Adrenal gland (tissue), 12 donors: ENCODE data around the gene HDAC4. TPM values are rescaled to one million over a fixed set of nuclear protein-coding genes. Genes with fewer than 3 reads are reported as not detected.

Experiments
- DNase-seq, 7 donors: peaks; one replicate each; pipeline ENCODE4 v3.0.0-alpha.2; 2019 to 2020
- H3K27ac ChIP-seq, 5 donors: fragments of 200-600 bp; sonication (generic) in 4 of 5; 1 replicate in 3 of 5; 2 replicates in 2 of 5; pipeline versions ENCODE4 v1.5.1 to v1.8.0; 2016 to 2020; ENCODE audit warnings: mild to moderate bottlenecking in 1 of 5
- H3K27me3 ChIP-seq: fragments of 200-600 bp; 2 replicates; pipeline ENCODE4 v1.8.0; 2021
- H3K36me3 ChIP-seq, 2 donors: fragments of 200-600 bp; replicated peaks in 1 of 2; 1 replicate in 1 of 2; 2 replicates in 1 of 2; pipeline versions ENCODE4 v1.5.1 to v1.8.0; 2018 to 2022
- H3K4me1 ChIP-seq, 2 donors: fragments of 200-600 bp; replicated peaks in 1 of 2; 1 replicate in 1 of 2; 2 replicates in 1 of 2; pipeline versions ENCODE4 v1.5.1 to v1.8.0; 2018 to 2021
- H3K4me3 ChIP-seq, 4 donors: fragments of 200-600 bp; sonication (generic) in 3 of 4; one replicate each; pipeline ENCODE4 v1.5.1; 2016 to 2018
- H3K9me3 ChIP-seq, 3 donors: fragments of 200-600 bp; sonication (generic) in 1 of 3; replicated peaks in 1 of 3; 1 replicate in 2 of 3; 2 replicates in 1 of 3; pipeline versions ENCODE4 v1.5.1 to v1.8.0; 2016 to 2021
- CTCF ChIP-seq, 6 experiments: fragments of 450-650 bp in 4 of 6; fragments of 200-600 bp in 2 of 6; sonication (generic) in 1 of 6; IDR thresholded peaks; 1 replicate in 5 of 6; 2 replicates in 1 of 6; pipeline versions ENCODE4 v1.5.1 to v1.8.0; 2016 to 2021; ENCODE audit warnings: antibody characterized with exemption in 6 of 6, mild to moderate bottlenecking in 2 of 6, moderate library complexity in 1 of 6
- POLR2A ChIP-seq, 2 donors: fragments of 450-650 bp; IDR thresholded peaks; one replicate each; pipeline ENCODE4 v1.6.1; 2017; ENCODE audit warnings: antibody characterized with exemption in 2 of 2, mild to moderate bottlenecking in 2 of 2, moderate library complexity in 1 of 2
- WGBS, 4 donors: extraction: QIAGEN DNeasy Blood & Tissue Kit in 2 of 4; methylation state at CpG; one replicate each; pipeline versions ENCODE4 v1.1.5 to v1.1.7; 2013 to 2017; 5-methylcytosine and 5-hydroxymethylcytosine counted together
- intact Hi-C, 2 donors: fragments of 100-400 bp; cut with DNase I; formaldehyde crosslinking; loops; one replicate each; pipeline versions ENCODE4 v1.14.1 to v1.15.0; 2022 to 2023
- polyA plus RNA-seq, 3 donors: library from polyadenylated mRNA; stranded (reverse); fragments of 200-250 nt in 2 of 3; fragments of 350-450 nt in 1 of 3; fragmentation: Illumina TruSeq in 1 of 3; extraction: RNeasy Lipid Tissue Mini Kit (QIAGEN cat#74804) in 1 of 3; gene quantifications; one replicate each; pipeline ENCODE4 v1.2.3, GENCODE V29; 2013 to 2014
- total RNA-seq, 9 donors: library from RNA; depleted of rRNA in 4 of 9; stranded (reverse); fragments of >200 nt in 4 of 9; fragments of 120-200 nt in 1 of 9; fragmentation: NEBNext Ultra II Directional in 1 of 9; extraction: Animal tissue kit (Norgen Biotek cat#: 25700) in 1 of 9; gene quantifications; one replicate each; pipeline versions ENCODE4 v1.1.0 to v1.2.4, GENCODE V29; 2013 to 2023
- donor health status: healthy with polysubstance abuse.
- donor health status: Bipolar disorder and iron deficiency.
- donor health status: DM: yes; HTN: yes; CAD: no.
- donor health status: DM: no; HTN: no; CAD: no.
- donor health status: DM: no; HTN: no; CAD: no.
- donor health status: DM: yes; HTN: yes; CAD: no.

HDAC4 gene
- total and polyA plus RNA-seq, 12 donors: 8.3 to 88.9 (median 28.7) TPM

DNA sequence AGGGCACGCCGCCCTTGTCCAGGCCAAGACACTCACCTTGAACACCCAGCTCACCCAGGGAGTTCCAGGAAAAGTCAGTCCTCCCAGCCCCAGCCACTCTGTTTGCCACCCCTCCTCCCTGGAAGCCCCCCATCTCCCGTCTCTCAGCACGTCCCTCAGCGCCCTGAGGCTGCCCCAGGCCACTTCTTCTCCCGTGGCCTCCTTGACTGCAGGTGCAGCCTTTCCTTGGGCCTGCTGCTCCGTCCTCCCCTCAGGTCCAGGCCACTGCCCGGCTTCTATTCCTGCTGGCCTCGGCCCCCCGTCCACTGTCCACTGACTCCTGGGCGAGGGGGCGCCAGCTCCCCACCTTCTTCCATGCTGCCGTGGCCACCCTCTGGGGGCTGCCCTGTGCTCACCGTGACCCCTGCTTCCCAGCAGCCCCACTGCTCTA lies 239.1 kb downstream of the HDAC4 start:
- 86 to 97% (median 93%) methylated on average over 12 to 14 of the region's 14 CpGs for WGBS, 4 donors
- peaks cover 0 to 20% of the 10 kb centered on the region in 2 donors for H3K36me3 ChIP-seq

DNA sequence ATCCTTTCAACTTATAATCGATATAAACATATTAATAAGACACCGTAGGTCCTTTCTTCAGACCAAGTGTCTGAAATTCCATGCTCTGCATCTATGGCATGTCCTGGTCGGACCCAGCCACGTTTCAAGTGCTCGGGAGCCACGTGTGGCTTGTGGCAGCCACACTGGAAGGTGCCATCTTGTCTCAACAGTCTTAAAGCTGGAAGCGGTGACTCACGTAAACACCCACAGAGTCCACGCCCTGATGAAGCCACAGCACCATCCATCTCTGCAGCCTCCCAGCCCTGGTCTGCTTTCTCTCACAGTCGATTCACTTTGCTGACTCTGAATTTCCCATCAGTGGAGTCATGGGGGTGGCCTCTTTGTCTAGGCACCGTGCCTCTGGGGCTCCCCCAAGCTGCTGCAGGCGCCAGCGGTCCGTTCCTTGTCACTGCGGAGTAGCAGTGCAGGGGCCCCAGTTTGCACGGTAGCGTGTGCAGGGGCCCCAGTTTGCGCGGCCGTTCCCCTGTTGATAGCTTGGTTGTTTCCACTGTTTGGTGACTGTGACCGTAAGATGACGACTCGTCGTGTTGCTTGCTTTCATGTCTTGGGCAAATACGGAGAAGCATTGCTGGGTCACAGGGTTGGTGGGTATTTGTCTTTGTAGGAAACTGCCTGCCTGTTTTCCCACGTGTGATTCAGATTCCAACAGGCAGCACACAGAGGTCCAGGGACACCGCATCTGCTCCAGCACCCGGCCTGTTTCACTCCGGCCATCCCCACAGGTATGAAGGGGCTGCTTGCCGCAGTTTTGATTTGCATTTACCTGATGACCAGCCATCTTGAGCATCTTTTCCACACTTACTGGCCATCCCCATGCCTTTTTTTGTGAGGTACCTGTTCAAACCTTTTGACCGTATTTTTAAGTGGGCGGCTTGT lies 240.3 kb downstream of the HDAC4 start:
- DNase-seq: peak in 4 of 7 donors; percentile 3 to 41 (median 6)
- H3K27me3 ChIP-seq: no peaks in the 10 kb centered on the region
- H3K36me3 ChIP-seq: peaks cover 0 to 29% of the 10 kb centered on the region in 2 donors
- intact Hi-C loops: no loop called here
- TF ChIP-seq CTCF (IDR thresholded peaks at IDR 0.05): no peak
- TF ChIP-seq POLR2A (IDR thresholded peaks at IDR 0.05): no peak
- H3K9me3 ChIP-seq: no peaks in the 10 kb centered on the region
- WGBS, 4 donors: 96 to 98% (median 97%) methylated on average over 22 to 32 of the region's 32 CpGs
- H3K27ac ChIP-seq: no peak overlapping the region
- no peaks in the 10 kb centered on the region for H3K4me1 ChIP-seq
- H3K4me3 ChIP-seq: no peak overlapping the region

More for the DNA sequence above, 239.1 kb downstream of the HDAC4 start:
- DNase-seq: peak in 3 of 7 donors; percentile 5 to 39 (median 11)
- Histone ChIP-seq H3K27ac (no peak overlapping the region), H3K27me3 (no peaks in the 10 kb centered on the region), H3K4me1 (no peaks in the 10 kb centered on the region), H3K9me3 (no peaks in the 10 kb centered on the region), H3K4me3 (no peak overlapping the region)
- TF ChIP-seq POLR2A (IDR thresholded peaks at IDR 0.05) (no peak), CTCF (IDR thresholded peaks at IDR 0.05) (no peak)
- intact Hi-C loops: no loop called here

GRCh38 chr2:239159476-239159911 lies 241.3 kb downstream of the HDAC4 start:
- 96 to 100% (median 98%) methylated on average over 9 of the region's 9 CpGs for WGBS, 4 donors
- peak in 5 of 7 donors; percentile 6 to 45 (median 13) for DNase-seq

More at GRCh38 chr2:239159476-239159911, 241.3 kb downstream of the HDAC4 start:
- Histone ChIP-seq H3K27me3 (no peaks in the 10 kb centered on the region), H3K4me1 (no peaks in the 10 kb centered on the region), H3K9me3 (no peaks in the 10 kb centered on the region), H3K36me3 (peaks cover 0 to 30% of the 10 kb centered on the region in 2 donors), H3K27ac (no peak overlapping the region), H3K4me3 (no peak overlapping the region)
- TF ChIP-seq CTCF (IDR thresholded peaks at IDR 0.05): no peak
- intact Hi-C loops: no loop called here
